Esophagus muscularis mucosa (tissue), 4 donors: ENCODE measurements around the gene BLOC1S3. TPM values are rescaled to one million over a fixed set of nuclear protein-coding genes. Genes with fewer than 3 reads are reported as not detected.

Experiments
- DNase-seq: peaks from one replicate; pipeline ENCODE4 v3.0.0-alpha.2; 2017; ENCODE audit errors: extremely low spot score
- H3K27ac ChIP-seq, 4 donors: fragments of 200-600 bp; sonication (generic); replicated peaks in 1 of 4; 1 replicate in 3 of 4; 2 replicates in 1 of 4; pipeline ENCODE4 v1.5.1; 2016 to 2019; ENCODE audit warnings: mild to moderate bottlenecking in 1 of 4
- H3K27me3 ChIP-seq, 4 donors: fragments of 200-600 bp; sonication (generic); one replicate each; pipeline versions ENCODE4 v1.5.1 to v1.6.0; 2016 to 2019
- H3K36me3 ChIP-seq, 4 donors: fragments of 200-600 bp; sonication (generic); one replicate each; pipeline ENCODE4 v1.5.1; 2016 to 2019
- H3K4me1 ChIP-seq, 4 donors: fragments of 200-600 bp; sonication (generic); one replicate each; pipeline ENCODE4 v1.5.1; 2016 to 2019
- H3K4me3 ChIP-seq, 4 donors: fragments of 200-600 bp; sonication (generic); 1 replicate in 2 of 4; 2 replicates in 2 of 4; pipeline ENCODE4 v1.5.1; 2016 to 2019; ENCODE audit warnings: mild to moderate bottlenecking in 4 of 4, moderate library complexity in 1 of 4
- H3K9me3 ChIP-seq, 4 donors: fragments of 200-600 bp; sonication (generic); 1 replicate in 3 of 4; 2 replicates in 1 of 4; pipeline ENCODE4 v1.5.1; 2016 to 2019
- EP300 ChIP-seq: sonication (generic); formaldehyde crosslinking; IDR thresholded peaks from one replicate; pipeline ENCODE4 v1.6.1; 2017; ENCODE audit warnings: antibody characterized with exemption
- POLR2A ChIP-seq: fragments of 450-650 bp; IDR thresholded peaks from one replicate; pipeline ENCODE4 v1.6.1; 2017; ENCODE audit warnings: antibody characterized with exemption, moderate library complexity, mild to moderate bottlenecking, low read depth
- POLR2AphosphoS5 ChIP-seq, 2 donors: sonication (generic); formaldehyde crosslinking; IDR thresholded peaks; one replicate each; pipeline ENCODE4 v1.6.1; 2017; ENCODE audit warnings: antibody characterized with exemption in 2 of 2
- WGBS: methylation state at CpG from one replicate; pipeline ENCODE4 v1.1.5; 2018; 5-methylcytosine and 5-hydroxymethylcytosine counted together
- intact Hi-C: fragments of 100-400 bp; cut with DNase I; formaldehyde crosslinking; loops from one replicate; pipeline ENCODE4 v1.15.1; 2023
- total RNA-seq, 4 donors: library from RNA; depleted of rRNA; stranded (reverse); fragments of >200 nt; gene quantifications; one replicate each; pipeline versions ENCODE4 v1.1.0 to v1.2.1, GENCODE V29; 2016
- TF ChIP-seq, protein P1 (sequence below), 3 experiments: fragments of 200-600 bp in 2 of 3; fragments of 450-650 bp in 1 of 3; sonication (generic) in 2 of 3; IDR thresholded peaks; one replicate each; pipeline ENCODE4 v1.5.1; 2017 to 2019; ENCODE audit warnings: antibody characterized with exemption in 3 of 3, mild to moderate bottlenecking in 2 of 3, moderate library complexity in 1 of 3

Gene BLOC1S3
- total RNA-seq, 4 donors from 2014 or later, result 5.4 to 21.9 (median 16.1) TPM

DNA sequence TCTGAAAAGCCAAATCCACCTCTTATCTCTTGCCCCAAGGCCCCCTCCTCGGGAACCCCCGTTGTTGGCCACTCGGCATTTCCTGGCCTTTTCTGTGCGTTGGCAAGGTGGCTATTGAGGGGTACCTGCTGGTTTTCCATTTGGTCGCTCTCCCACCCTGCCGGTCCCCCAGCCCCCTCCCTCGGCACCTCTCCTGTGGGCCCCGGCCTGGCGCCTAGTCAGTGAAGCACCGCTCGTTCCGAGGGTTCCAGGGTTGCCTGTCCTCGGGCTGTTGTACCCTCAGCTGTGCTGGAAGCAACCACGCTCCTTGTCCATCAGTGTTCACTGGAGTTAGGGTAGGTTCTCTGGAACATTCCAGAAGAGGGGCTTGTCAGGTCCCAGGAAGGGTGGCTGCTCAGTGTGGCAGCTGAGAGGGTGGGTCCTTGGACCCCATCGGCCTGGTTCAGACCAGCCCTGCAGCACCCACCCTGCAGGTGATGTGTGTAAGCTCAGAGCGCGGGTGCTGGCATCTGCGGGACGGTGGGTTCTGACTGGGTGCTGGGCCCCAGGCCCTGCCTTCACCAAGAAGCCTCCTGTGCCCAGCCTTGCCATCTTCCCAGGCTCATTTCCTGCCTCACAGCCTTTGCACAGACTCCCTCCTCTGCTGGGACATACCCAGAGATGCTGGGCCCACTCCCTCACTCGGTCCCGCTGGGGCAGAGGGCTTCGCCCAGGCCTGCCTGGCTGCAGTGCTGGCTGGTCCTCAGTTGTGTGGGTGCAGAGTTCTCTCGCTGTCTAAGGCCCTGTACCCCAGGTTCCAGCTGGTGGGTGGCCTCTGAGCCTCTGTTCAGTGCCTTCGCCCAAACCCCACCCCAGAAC lies 39.1 kb upstream of the BLOC1S3 start:
- Histone ChIP-seq H3K9me3 (no peaks in the 10 kb centered on the region), H3K4me1 (peaks cover 12 to 23% (median 18%) of the 10 kb centered on the region in 4 donors), H3K27ac (no peak overlapping the region), H3K4me3 (no peak overlapping the region), H3K36me3 (peaks cover 17 to 49% (median 40%) of the 10 kb centered on the region in 4 donors), H3K27me3 (no peaks in the 10 kb centered on the region)
- no peak for TF ChIP-seq EP300
- no peak for TF ChIP-seq POLR2A
- TF ChIP-seq, protein P1, sequence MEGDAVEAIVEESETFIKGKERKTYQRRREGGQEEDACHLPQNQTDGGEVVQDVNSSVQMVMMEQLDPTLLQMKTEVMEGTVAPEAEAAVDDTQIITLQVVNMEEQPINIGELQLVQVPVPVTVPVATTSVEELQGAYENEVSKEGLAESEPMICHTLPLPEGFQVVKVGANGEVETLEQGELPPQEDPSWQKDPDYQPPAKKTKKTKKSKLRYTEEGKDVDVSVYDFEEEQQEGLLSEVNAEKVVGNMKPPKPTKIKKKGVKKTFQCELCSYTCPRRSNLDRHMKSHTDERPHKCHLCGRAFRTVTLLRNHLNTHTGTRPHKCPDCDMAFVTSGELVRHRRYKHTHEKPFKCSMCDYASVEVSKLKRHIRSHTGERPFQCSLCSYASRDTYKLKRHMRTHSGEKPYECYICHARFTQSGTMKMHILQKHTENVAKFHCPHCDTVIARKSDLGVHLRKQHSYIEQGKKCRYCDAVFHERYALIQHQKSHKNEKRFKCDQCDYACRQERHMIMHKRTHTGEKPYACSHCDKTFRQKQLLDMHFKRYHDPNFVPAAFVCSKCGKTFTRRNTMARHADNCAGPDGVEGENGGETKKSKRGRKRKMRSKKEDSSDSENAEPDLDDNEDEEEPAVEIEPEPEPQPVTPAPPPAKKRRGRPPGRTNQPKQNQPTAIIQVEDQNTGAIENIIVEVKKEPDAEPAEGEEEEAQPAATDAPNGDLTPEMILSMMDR (IDR thresholded peaks at IDR 0.05), result no peak
- intact Hi-C loops, result no loop called here
- 92% methylated on average over 17 of the region's 24 CpGs for WGBS
- no peak for DNase-seq

DNA sequence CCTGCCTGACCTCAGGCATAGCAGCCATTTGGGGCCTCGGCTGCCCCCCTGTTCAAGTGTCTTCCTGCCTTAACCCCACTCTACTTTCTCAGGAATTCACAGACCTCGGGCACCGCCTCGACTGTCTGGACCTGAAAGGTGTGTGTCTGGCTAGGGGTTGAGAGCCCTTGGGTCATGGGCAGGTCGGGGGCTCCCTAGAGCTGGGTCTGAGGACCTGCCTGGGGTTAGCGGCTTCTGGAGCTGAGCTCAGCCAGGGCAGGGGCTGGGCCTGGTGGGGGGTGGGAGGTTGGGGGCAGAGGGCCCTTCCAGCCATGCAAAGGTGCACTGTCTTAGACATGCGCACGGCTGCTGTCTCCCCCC lies 38.5 kb upstream of the BLOC1S3 start:
- peaks cover 23 to 55% (median 46%) of the 10 kb centered on the region in 4 donors for H3K36me3 ChIP-seq

DNA sequence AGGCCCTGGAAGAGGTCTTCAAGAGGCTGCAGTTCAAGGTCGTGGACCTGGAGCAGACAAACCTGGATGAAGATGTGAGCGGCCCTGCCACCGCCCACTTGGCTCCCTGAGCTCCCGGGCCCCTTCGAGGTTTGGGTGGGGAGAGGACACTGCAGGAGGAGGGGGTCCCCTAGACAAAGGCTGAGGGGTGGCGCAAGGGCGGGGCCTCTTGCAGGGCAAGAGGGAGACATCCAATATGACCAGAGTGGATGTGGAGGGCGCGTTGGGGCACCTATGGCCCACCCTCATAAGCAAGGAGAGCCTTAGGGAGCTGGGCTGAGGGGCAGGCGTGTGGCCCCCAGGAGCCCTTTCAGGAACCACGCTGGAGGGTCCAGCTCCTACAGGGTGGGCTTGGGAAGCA lies 38.1 kb upstream of the BLOC1S3 start:
- no peak for DNase-seq
- H3K9me3 ChIP-seq, result no peaks in the 10 kb centered on the region
- H3K36me3 ChIP-seq, result peaks cover 27 to 59% (median 50%) of the 10 kb centered on the region in 4 donors
- no peak for TF ChIP-seq POLR2A
- TF ChIP-seq, protein P1 (IDR thresholded peaks at IDR 0.05), result no peak
- TF ChIP-seq EP300, result no peak
- TF ChIP-seq POLR2AphosphoS5 (IDR thresholded peaks at IDR 0.05), result no peak
- no peaks in the 10 kb centered on the region for H3K27me3 ChIP-seq
- H3K4me1 ChIP-seq, result peaks cover 12 to 23% (median 18%) of the 10 kb centered on the region in 4 donors
- no peak overlapping the region for H3K4me3 ChIP-seq
- WGBS, result 100% methylated on average over 9 of the region's 11 CpGs
- H3K27ac ChIP-seq, result no peak overlapping the region
- intact Hi-C loops, result no loop called here

More for the DNA sequence above, 38.5 kb upstream of the BLOC1S3 start:
- TF ChIP-seq POLR2AphosphoS5 (IDR thresholded peaks at IDR 0.05), result no peak
- TF ChIP-seq POLR2A, result no peak
- TF ChIP-seq EP300, result no peak
- TF ChIP-seq, protein P1 (IDR thresholded peaks at IDR 0.05), result no peak
- H3K4me3 ChIP-seq, result no peak overlapping the region
- H3K27ac ChIP-seq, result no peak overlapping the region
- H3K9me3 ChIP-seq, result no peaks in the 10 kb centered on the region
- no peaks in the 10 kb centered on the region for H3K27me3 ChIP-seq
- intact Hi-C loops, result no loop called here
- 98% methylated on average over 8 of the region's 8 CpGs for WGBS
- peaks cover 12 to 23% (median 18%) of the 10 kb centered on the region in 4 donors for H3K4me1 ChIP-seq
- no peak for DNase-seq

DNA sequence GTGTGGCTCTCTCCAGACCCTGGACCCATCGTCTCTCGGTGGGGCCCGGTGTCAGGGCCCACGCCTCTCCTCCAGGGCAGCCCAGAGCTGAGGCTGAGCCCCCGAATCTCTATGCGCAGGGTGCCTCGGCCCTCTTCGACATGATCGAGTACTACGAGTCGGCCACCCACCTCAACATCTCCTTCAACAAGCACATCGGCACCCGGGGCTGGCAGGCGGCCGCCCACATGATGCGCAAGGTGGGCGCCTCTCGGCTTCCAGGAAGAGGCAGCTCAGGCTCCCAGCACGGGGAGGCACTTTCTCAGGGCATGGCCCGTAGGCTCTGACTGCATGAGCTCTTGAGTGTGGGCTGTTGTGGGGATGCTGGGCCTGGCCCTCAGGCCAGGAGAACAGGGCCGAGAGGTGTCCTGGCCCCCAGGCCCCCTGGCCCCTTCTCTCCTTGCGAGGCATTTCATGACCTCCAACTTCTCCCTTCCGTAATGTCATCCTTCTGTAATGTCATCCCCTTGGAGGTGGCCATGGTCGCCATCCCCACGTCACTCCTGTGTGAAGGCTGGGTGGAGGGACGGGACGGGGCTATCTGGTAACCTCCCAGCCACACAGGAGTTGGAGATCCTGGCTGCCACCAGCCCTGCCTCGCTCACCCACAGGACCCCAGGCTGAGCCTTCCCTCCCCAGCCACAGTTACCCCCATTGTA lies 37.2 kb upstream of the BLOC1S3 start:
- no peak for DNase-seq
- Histone ChIP-seq H3K36me3 (peaks cover 32 to 68% (median 58%) of the 10 kb centered on the region in 4 donors), H3K27ac (no peak overlapping the region), H3K9me3 (no peaks in the 10 kb centered on the region), H3K27me3 (no peaks in the 10 kb centered on the region), H3K4me1 (peaks cover 12 to 18% (median 15%) of the 10 kb centered on the region in 4 donors), H3K4me3 (no peak overlapping the region)
- intact Hi-C loops, result no loop called here
- WGBS, result 94% methylated on average over 19 of the region's 28 CpGs
- no peak for TF ChIP-seq EP300
- TF ChIP-seq, protein P1 (IDR thresholded peaks at IDR 0.05), result no peak
